ENCODE results near the gene GATD1.

The GATD1 gene

DNA sequence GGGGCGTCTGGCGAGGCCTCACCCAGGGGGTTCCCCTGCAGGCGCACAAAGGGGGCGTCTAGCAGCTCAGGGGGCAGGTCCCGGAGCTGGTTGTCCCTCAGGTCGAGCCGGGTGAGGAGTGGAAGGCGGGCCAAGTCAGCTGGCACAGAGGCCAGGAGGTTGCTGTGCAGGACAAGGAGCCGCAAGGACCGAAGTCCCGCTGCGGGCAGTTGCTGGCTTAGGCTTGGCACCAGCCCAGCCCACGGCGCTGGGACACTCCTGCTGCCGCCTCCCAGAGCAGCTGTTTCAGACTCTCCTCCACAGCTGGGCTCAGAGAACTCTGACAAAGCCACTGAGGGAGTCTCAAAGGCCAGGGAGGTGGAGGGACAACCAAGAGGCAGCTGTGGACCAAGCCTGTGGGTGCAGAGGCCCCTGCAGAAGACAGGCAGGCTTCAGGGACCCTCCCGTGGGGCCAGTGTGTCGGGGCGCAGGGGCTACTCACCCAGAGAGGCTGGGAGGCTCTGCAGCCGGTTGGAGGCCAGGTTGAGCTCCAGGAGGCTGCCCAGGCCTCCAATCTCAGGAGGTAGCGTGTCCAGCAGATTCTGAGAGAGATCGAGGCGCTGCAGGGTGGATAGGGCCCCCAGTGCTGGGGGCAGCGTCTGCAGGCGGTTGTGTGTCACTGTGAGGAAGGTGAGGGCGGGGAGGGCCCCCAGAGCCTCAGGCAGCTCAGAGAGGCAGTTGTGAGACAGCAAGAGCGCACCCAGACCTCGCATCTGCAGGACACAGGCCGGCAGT lies 25.6 kb upstream of the GATD1 start:
- TF ChIP-seq OSR1 (CRISPR knock-in tag; IDR thresholded peaks at IDR 0.05) (no peak), ISL1 (CRISPR knock-in tag; IDR thresholded peaks at IDR 0.05) (no peak), ZFP3 (CRISPR knock-in tag; IDR thresholded peaks at IDR 0.05) (no peak), BACH2 (CRISPR knock-in tag; IDR thresholded peaks at IDR 0.05; ENCODE audit: borderline replicate concordance) (no peak), SNAI2 (CRISPR knock-in tag; IDR thresholded peaks at IDR 0.05) (no peak), PPARA (CRISPR knock-in tag; IDR thresholded peaks at IDR 0.05; ENCODE audit: borderline replicate concordance) (no peak), TCF4 (CRISPR knock-in tag; IDR thresholded peaks at IDR 0.05; ENCODE audit: borderline replicate concordance) (no peak), GLIS3 (CRISPR knock-in tag; IDR thresholded peaks at IDR 0.05) (no peak), ESRRG (CRISPR knock-in tag; IDR thresholded peaks at IDR 0.05) (no peak), ZFP30 (CRISPR knock-in tag; IDR thresholded peaks at IDR 0.05) (no peak)
- TF ChIP-seq, protein P1, sequence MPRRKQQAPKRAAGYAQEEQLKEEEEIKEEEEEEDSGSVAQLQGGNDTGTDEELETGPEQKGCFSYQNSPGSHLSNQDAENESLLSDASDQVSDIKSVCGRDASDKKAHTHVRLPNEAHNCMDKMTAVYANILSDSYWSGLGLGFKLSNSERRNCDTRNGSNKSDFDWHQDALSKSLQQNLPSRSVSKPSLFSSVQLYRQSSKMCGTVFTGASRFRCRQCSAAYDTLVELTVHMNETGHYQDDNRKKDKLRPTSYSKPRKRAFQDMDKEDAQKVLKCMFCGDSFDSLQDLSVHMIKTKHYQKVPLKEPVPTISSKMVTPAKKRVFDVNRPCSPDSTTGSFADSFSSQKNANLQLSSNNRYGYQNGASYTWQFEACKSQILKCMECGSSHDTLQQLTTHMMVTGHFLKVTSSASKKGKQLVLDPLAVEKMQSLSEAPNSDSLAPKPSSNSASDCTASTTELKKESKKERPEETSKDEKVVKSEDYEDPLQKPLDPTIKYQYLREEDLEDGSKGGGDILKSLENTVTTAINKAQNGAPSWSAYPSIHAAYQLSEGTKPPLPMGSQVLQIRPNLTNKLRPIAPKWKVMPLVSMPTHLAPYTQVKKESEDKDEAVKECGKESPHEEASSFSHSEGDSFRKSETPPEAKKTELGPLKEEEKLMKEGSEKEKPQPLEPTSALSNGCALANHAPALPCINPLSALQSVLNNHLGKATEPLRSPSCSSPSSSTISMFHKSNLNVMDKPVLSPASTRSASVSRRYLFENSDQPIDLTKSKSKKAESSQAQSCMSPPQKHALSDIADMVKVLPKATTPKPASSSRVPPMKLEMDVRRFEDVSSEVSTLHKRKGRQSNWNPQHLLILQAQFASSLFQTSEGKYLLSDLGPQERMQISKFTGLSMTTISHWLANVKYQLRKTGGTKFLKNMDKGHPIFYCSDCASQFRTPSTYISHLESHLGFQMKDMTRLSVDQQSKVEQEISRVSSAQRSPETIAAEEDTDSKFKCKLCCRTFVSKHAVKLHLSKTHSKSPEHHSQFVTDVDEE (CRISPR knock-in tag; IDR thresholded peaks at IDR 0.05): no peak
- TF ChIP-seq, protein P2, sequence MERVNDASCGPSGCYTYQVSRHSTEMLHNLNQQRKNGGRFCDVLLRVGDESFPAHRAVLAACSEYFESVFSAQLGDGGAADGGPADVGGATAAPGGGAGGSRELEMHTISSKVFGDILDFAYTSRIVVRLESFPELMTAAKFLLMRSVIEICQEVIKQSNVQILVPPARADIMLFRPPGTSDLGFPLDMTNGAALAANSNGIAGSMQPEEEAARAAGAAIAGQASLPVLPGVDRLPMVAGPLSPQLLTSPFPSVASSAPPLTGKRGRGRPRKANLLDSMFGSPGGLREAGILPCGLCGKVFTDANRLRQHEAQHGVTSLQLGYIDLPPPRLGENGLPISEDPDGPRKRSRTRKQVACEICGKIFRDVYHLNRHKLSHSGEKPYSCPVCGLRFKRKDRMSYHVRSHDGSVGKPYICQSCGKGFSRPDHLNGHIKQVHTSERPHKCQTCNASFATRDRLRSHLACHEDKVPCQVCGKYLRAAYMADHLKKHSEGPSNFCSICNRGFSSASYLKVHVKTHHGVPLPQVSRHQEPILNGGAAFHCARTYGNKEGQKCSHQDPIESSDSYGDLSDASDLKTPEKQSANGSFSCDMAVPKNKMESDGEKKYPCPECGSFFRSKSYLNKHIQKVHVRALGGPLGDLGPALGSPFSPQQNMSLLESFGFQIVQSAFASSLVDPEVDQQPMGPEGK (CRISPR knock-in tag; IDR thresholded peaks at IDR 0.05; ENCODE audit: borderline replicate concordance): no peak
- ATAC-seq: no peak

- no peak for TF ChIP-seq GLIS3 (CRISPR knock-in tag; IDR thresholded peaks at IDR 0.05)
- TF ChIP-seq ISL1 (CRISPR knock-in tag; IDR thresholded peaks at IDR 0.05): no peak
- no peak for TF ChIP-seq SNAI2 (CRISPR knock-in tag; IDR thresholded peaks at IDR 0.05)
- no peak for TF ChIP-seq POU6F1 (CRISPR knock-in tag; IDR thresholded peaks at IDR 0.05; ENCODE audit: borderline replicate concordance, low read depth)
- no peak for TF ChIP-seq ESRRG (CRISPR knock-in tag; IDR thresholded peaks at IDR 0.05)
- TF ChIP-seq PPARA (CRISPR knock-in tag; IDR thresholded peaks at IDR 0.05; ENCODE audit: borderline replicate concordance): no peak
- TF ChIP-seq ZNF70 (CRISPR knock-in tag; IDR thresholded peaks at IDR 0.05): no peak
- no peak for TF ChIP-seq ZNF8 (CRISPR knock-in tag; IDR thresholded peaks at IDR 0.05)
- TF ChIP-seq CSDC2 (CRISPR knock-in tag; IDR thresholded peaks at IDR 0.05): no peak
- TF ChIP-seq BACH2 (CRISPR knock-in tag; IDR thresholded peaks at IDR 0.05; ENCODE audit: borderline replicate concordance): no peak
- TF ChIP-seq OSR1 (CRISPR knock-in tag; IDR thresholded peaks at IDR 0.05): no peak
- TF ChIP-seq TOX (CRISPR knock-in tag; IDR thresholded peaks at IDR 0.05; ENCODE audit: borderline replicate concordance): no peak
- TF ChIP-seq ZFP3 (CRISPR knock-in tag; IDR thresholded peaks at IDR 0.05): no peak
- TF ChIP-seq, protein P2 (CRISPR knock-in tag; IDR thresholded peaks at IDR 0.05; ENCODE audit: borderline replicate concordance): no peak
- TF ChIP-seq, protein P3, sequence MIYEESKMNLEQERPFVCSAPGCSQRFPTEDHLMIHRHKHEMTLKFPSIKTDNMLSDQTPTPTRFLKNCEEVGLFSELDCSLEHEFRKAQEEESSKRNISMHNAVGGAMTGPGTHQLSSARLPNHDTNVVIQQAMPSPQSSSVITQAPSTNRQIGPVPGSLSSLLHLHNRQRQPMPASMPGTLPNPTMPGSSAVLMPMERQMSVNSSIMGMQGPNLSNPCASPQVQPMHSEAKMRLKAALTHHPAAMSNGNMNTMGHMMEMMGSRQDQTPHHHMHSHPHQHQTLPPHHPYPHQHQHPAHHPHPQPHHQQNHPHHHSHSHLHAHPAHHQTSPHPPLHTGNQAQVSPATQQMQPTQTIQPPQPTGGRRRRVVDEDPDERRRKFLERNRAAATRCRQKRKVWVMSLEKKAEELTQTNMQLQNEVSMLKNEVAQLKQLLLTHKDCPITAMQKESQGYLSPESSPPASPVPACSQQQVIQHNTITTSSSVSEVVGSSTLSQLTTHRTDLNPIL (CRISPR knock-in tag; IDR thresholded peaks at IDR 0.05; ENCODE audit: low read depth): no peak
- no peak for TF ChIP-seq TCF4 (CRISPR knock-in tag; IDR thresholded peaks at IDR 0.05; ENCODE audit: borderline replicate concordance)
- no peak for TF ChIP-seq RARB (CRISPR knock-in tag; IDR thresholded peaks at IDR 0.05)
- ATAC-seq: no peak
These were observed 24.8 kb upstream of the GATD1 start for GRCh38 chr11:802018-802617.

Data from SK-N-SH treated with all-trans-retinoic acid at 6 μM for 48 hours (cell line).